ENCODE results near the gene TM7SF2.

Gene TM7SF2

GRCh38 chr11:65150509-65151299 is 39.0 kb downstream of the TM7SF2 start:
- no peak for DNase-seq (ENCODE audit: low read depth in 2 of 2, low spot score in 1 of 2)

GRCh38 chr11:65151331-65151899 is 39.7 kb downstream of the TM7SF2 start:
- no peak for DNase-seq (ENCODE audit: low read depth in 2 of 2, low spot score in 1 of 2)

DNA sequence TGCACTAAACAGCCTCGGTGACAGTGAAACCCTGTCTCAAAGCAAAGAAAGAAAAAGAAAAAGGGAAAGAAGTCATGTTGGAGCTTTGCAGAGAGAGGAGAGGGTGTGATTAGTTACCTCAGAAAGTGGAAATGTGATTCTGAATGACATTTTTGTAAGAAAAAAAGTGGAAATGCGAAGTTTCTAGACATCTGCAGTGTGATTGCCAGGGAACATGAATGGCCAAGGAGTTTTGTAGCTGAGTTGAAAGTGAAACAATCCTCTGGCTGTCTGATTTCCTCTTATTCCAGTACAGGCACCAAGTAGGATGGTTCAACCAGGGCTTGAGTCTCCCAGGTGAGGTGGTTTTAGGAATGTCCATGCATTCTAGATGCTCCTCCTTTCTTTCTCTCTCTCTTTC is 40.5 kb downstream of the TM7SF2 start:
- DNase-seq (ENCODE audit: low read depth in 2 of 2, low spot score in 1 of 2): no peak

- no peak for DNase-seq (ENCODE audit: low read depth in 2 of 2, low spot score in 1 of 2)
These were observed 44.6 kb downstream of the TM7SF2 start for GRCh38 chr11:65156256-65156655.

DNA sequence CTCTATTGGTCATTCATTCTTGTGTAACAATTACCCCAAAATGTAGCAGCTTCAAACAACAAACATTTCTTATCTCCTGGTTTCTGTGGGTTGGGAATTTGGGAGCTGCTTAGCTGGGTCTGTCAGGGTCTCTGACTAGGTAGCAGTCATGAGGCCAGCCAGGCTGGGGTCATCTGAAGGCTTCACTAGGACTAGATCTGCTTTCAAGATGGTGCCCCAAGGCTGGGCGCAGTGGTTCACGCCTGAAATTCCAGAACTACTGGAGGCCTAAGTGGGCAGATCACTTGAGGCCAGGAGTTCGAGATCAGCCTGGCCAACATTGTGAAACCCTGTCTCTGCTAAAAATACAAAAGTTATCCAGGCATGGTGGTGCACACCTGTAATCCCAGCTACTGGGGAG is 45.3 kb downstream of the TM7SF2 start:
- no peak for DNase-seq (ENCODE audit: low read depth in 2 of 2, low spot score in 1 of 2)

- no peak for DNase-seq (ENCODE audit: low read depth in 2 of 2, low spot score in 1 of 2)
These were observed 45.7 kb downstream of the TM7SF2 start for GRCh38 chr11:65157336-65157735.

DNA sequence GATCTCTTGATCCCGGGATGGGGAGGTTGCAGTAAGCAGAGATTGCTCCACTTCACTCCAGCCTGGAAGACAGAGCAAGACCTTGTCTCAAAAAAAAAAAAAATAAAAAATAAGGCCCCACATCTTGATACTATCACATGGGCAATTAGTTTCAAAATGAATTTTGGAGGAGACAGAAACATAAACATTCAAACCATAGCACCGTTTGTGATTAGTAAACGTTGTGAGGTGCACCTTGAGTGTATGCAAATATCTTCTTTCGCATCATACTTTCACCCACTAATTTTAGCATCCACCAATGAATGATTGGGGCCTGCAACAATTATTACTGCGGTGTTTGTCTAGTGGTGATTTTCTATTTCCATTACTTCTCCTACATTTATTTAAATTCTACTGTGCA is 47.3 kb downstream of the TM7SF2 start:
- no peak for DNase-seq (ENCODE audit: low read depth in 2 of 2, low spot score in 1 of 2)

GRCh38 chr11:65160643-65161042 is 49.0 kb downstream of the TM7SF2 start:
- no peak for DNase-seq (ENCODE audit: low read depth in 2 of 2, low spot score in 1 of 2)

DNA sequence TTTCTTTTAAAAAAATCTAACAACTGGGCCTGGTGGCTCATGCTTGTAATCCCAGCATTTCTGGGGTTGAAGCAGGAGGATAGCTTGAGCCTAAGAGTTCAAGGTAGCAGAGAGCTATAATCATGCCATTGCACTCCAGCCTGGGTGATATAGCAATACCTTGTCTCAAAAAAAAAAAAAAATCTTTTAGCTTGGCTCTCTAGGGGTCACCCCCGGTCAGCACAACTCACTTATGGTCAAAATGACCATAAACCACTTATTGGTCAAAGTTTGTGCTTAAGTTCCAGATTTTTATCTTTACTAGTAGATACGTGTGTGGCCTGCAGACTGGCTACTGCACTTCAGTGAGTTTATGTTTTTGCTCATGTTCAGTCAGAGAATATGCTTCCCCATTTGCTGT is 52.0 kb downstream of the TM7SF2 start:
- no peak for DNase-seq (ENCODE audit: low read depth in 2 of 2, low spot score in 1 of 2)
